ENCODE data around the gene PTPRT.

Gene PTPRT

DNA sequence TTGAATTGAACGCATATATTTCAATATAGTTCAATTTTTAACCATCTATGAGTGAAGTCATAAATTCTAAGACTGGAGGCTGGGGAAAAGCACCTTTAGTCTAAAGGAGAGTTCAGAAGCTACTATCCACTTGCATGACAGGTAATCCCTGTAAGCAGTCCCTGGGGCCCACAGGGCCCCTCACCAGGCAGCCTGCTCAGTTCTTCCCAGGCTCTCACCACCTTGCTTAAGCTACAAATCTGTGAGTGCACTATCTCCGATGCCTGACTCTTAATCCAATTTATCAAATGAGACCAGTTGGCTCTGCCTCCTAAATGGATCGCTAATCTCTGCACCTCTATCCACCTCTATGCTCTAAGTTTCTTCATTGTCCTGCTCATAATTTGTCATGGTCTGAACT lies 413.8 kb downstream of the PTPRT start:
- no peak for FAIRE-seq

DNA sequence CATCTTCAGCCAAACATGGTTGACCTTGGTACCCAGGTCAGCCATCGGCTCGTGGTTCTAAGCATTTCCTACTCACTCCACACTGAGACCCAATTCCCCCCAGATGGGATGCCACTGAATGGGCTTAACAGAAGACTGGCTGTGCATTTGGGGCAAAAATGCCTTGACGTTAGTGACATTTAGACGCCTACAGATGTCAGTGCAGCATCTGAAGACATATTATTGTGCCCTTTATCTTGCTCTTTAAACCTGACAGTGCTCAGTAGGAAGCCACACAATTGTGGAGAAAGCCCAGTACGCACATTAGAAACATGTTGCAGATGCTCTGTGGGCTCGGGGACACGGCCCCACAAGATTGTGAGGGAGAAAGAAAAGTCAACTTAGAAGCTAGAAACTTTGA lies 414.7 kb downstream of the PTPRT start:
- no peak for FAIRE-seq

DNA sequence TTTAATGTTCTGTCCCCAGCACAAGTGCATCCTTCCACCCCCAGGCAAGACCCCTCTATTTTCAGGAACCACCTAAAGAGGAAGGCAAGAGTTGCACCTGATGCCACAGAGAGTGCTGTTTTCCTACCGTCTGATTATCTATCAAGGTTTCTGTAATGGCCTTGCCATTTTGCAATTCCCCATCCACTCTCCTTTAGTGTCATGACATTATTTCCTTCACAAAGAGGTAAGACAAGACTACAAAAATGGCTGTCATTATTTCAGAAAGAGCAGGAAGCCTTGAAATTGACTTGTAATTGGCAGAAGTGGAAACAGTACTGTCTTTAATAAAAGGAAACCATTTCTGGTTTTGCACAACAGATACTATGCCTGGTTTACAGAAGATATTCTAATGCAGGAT lies 426.7 kb downstream of the PTPRT start:
- no peak for FAIRE-seq

DNA sequence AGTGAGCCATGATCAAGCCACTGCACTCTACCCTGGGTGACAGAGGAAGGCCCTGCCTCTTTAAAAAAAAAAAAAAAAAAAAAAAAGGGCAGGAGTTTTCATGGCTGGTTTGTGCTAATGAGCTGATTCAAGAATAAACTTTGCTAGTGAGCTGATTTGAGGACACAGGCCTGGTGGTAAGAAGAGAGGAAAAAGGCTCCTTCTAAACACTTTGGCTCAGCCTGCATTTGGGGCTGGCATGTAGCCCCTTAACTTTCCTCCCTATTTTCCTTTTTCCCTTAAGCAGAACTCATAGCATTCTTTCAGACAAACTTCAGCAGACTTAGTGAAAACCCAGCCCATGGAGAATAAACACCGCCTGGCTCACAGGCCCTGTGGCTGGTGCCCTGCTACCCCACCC lies 432.7 kb downstream of the PTPRT start:
- no peak for FAIRE-seq

DNA sequence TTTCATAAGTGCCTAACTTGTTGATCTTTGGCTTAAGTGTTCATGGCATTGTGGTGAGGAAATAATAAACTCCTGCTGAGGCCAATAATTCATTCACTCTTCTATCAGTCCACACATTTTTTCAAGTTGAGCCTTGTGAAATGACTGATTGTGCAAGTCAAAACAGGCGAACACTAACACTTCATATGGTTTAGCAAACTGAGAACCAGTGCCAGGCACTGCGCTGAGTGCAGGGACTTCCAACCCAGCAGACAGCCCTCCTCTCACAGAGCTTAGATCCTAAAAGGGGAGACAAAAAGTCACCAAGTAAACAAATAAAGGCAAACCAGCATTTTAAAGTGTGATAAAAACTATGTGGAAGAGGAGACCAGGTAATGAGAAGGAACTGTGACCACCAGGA lies 435.0 kb downstream of the PTPRT start:
- no peak for FAIRE-seq

- no peak for FAIRE-seq
These were observed 437.1 kb downstream of the PTPRT start for GRCh38 chr20:42752620-42753019.

DNA sequence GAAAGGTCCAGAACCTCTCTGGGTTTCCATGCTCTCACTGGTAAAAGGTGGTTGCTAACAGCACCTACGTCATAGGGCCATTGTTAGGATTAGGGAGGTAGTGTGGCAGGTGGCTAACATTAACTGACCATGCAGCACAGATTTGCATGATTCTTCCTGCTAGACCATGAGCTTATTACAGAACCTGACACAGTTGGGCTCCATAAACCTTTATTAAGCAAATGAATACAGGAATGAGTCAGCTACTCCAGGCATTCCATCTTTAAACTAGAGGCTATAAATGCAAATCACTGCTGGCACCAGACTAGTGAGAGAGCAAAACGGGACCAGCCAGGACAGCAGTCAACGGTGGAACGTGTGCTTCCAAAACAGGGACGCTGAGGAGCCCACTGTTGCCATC lies 440.1 kb downstream of the PTPRT start:
- no peak for FAIRE-seq

DNA sequence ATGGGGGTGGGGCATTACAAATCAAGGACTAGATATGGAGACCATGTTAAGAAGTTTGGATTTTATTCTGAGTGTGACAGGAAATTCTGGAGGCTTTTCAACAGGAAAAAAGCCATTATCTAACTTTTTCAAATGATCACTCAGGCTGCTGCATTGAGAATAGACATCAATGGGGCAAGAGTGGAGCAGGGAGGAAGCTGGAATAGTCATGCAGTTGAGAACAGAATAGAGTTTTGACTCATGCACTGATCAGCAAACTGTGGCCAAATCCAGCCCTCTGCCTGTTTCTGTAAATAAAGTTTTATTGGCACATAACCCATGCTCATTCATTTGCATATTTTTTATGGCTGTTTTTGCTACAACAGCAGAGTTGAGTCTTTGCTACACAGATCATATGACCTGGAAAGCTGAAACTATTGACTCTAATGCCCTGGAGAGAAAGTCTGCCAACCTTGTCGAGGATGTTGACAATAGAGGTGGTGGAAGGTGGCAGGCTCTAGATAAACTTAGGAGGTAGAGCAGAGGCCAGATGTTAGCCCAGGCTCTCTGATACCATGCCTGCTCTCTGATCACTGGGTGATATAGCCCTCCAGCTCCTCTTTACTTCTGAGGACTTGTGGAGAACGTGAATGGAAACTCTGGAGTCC lies 441.8 kb downstream of the PTPRT start:
- FAIRE-seq: no peak

DNA sequence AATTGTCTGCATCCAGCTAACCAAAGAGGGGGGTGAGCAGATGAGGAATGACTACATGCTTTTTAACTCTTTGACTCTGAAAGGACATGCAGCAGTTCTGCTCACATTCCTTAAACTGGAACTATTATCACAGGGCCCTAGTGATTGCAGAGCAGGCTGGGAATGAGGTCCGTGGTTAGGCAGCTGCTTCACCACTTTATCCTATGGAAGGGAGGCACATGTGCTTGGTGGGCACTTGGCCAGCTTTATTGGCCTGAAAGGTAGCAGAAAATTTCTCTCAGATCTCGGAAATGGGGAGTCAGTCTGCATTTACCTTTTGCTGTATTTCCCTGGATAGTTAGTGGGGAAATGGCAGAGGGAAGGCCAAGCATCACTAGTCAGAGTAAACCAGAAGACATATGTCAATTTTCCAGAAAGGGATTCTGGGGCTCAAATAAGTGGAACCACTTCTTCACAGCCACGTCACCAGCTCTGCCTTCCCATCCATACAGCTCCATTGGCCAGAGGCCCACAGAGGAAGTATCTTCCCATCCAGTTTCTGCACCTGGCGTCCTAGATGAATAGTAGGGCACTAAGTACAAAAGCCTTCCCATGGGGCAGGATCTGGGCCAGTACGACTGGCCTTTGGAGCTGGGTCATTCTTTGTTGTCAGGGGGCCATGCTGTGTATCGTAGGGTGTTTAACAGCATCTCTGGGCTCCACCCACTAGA lies 444.8 kb downstream of the PTPRT start:
- no peak for FAIRE-seq

DNA sequence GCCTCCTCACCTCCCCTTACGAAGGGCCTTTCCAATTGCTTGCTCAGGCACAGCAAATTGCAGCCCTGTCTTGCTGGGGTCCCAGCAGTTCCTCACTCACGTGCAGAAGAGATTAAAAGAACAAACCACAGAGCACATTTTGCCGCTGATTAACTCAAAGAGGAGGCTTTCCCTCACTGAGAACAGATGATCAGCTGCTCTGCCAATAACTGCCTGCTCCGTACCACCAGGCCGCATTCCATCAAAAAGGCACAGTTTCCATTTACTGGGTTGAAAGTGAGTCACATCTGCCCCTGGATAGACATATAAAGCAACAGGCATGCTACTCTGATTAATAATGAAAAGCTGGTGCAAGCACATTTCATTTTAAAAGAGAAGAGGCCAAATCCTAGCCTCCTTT lies 446.8 kb downstream of the PTPRT start:
- FAIRE-seq: no peak

- no peak for FAIRE-seq
These were observed 447.8 kb downstream of the PTPRT start for GRCh38 chr20:42741906-42742305.

GRCh38 chr20:42740226-42740870 lies 449.4 kb downstream of the PTPRT start:
- no peak for FAIRE-seq

GRCh38 chr20:42739683-42740082 lies 450.0 kb downstream of the PTPRT start:
- no peak for FAIRE-seq

GRCh38 chr20:42735539-42735938 lies 454.2 kb downstream of the PTPRT start:
- FAIRE-seq: no peak

- FAIRE-seq: no peak
These were observed 454.9 kb downstream of the PTPRT start for GRCh38 chr20:42734660-42735368.

GRCh38 chr20:42721923-42722322 lies 467.8 kb downstream of the PTPRT start:
- no peak for FAIRE-seq

- FAIRE-seq: no peak
These were observed 475.2 kb downstream of the PTPRT start for GRCh38 chr20:42714298-42715141.

GRCh38 chr20:42708266-42708665 lies 481.4 kb downstream of the PTPRT start:
- no peak for FAIRE-seq

- no peak for FAIRE-seq
These were observed 482.9 kb downstream of the PTPRT start for GRCh38 chr20:42706759-42707158.

- FAIRE-seq: no peak
These were observed 484.2 kb downstream of the PTPRT start for GRCh38 chr20:42705550-42705949.

DNA sequence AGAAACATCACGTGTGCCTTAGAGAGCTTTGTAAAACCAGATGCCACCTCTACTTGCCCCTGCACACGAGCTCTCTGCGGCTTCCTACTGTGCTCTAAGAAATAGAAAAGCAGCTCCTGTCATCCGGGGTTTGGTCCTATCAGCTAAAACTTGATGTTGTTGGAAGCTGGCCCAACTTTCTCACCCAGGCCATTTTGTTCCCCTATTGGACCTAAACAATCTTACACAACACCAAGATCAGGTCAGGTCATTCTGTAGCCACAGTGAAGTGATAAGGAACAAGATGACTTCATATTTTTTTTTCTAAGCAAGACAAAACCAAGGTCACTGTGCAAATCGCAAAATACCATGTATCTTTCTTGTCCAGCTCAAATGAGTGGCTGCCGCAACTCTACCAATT lies 486.0 kb downstream of the PTPRT start:
- FAIRE-seq: no peak

GRCh38 chr20:42701948-42702347 lies 487.8 kb downstream of the PTPRT start:
- no peak for FAIRE-seq

DNA sequence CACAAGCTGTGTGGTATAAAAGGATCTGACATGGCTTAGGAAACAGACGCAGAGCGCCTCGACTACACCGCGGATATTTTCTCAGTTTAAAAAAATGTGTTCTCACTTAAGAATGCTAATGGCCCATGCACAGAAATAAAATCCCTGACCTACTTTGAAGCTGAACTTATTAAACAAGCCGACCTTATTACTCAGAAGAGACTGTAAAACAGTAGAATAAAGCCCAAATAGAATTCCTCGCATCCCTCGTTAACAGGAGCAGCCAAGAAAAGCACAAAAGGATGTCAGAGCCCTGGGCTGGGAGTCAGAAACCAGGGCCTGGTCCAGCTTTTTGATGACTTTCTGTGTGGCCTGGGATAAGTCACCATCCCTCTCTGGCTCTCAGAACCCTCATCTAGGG lies 489.3 kb downstream of the PTPRT start:
- no peak for FAIRE-seq

Measured in TTC549 (cell line).